ENCODE data around the gene CACNA1C. TPM values are rescaled to one million over a fixed set of nuclear protein-coding genes. Genes with fewer than 3 reads are reported as not detected.
A peak's percentile ranks its signal among the peaks of the same experiment; 100 is the strongest.

The CACNA1C gene
- total and polyA plus RNA-seq, 2 donors (not counting 1 experiment from before 2014, with no cell fraction given), result 7.6 to 11.4 TPM

DNA sequence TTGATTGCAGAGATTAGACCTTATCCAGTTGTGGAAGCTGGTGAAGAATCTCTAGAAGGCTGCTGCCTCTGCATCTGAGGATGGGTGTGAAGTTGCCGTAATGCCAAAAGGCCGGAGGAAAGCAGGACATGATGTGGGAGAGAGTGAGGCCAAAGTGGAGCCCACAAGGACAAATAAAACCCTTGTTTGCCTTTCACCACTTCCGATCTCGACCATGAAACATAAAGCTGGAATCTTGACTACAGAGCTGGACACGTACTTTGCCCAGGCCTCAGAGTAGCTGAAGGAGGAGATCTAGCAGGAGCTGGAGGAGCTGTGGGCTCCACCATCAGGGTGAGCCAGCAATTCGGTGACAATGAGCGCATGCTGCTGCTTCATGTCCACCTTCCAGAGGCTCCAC is 5.0 kb upstream of the CACNA1C start:
- Histone ChIP-seq H3K4me3 (replicated peaks in 1 of 4; ENCODE audit: control extremely low read depth in 1 of 4, insufficient read depth in 1 of 4, low read depth in 3 of 4, low read length in 4 of 4) (no peak overlapping the region), H3K27ac (ENCODE audit: insufficient read depth, low read length) (no peak overlapping the region), H3K4me2 (ENCODE audit: extremely low read depth, insufficient read depth, low read length) (no peak overlapping the region), H3K4me1 (ENCODE audit: control insufficient read depth, extremely low read depth, insufficient read depth, low read length) (peaks cover 4% of the 10 kb centered on the region), H3K36me3 (ENCODE audit: control insufficient read depth, insufficient read depth, low read length) (no peaks in the 10 kb centered on the region), H3K27me3 (ENCODE audit: control insufficient read depth, insufficient read depth, low read length) (peaks cover 17% of the 10 kb centered on the region), H3K79me2 (ENCODE audit: control insufficient read depth, insufficient read depth, low read length) (no peaks in the 10 kb centered on the region), H3K9me3 (ENCODE audit: control insufficient read depth, insufficient read depth, low read depth, low read length) (no peaks in the 10 kb centered on the region), H2AFZ (ENCODE audit: low read length) (no peak overlapping the region), H3K9ac (ENCODE audit: insufficient read depth, low read length) (no peak overlapping the region), H4K20me1 (ENCODE audit: control insufficient read depth, extremely low read depth, insufficient read depth, low read length) (no peaks in the 10 kb centered on the region)
- no peak for DNase-seq (ENCODE audit: low read depth in 2 of 2)
- TF ChIP-seq, protein P1, sequence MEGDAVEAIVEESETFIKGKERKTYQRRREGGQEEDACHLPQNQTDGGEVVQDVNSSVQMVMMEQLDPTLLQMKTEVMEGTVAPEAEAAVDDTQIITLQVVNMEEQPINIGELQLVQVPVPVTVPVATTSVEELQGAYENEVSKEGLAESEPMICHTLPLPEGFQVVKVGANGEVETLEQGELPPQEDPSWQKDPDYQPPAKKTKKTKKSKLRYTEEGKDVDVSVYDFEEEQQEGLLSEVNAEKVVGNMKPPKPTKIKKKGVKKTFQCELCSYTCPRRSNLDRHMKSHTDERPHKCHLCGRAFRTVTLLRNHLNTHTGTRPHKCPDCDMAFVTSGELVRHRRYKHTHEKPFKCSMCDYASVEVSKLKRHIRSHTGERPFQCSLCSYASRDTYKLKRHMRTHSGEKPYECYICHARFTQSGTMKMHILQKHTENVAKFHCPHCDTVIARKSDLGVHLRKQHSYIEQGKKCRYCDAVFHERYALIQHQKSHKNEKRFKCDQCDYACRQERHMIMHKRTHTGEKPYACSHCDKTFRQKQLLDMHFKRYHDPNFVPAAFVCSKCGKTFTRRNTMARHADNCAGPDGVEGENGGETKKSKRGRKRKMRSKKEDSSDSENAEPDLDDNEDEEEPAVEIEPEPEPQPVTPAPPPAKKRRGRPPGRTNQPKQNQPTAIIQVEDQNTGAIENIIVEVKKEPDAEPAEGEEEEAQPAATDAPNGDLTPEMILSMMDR (conservative IDR thresholded peaks at IDR 0.05 in 1 of 2, IDR thresholded peaks at IDR 0.05 in 1 of 2; ENCODE audit: low read depth in 1 of 2, low read length in 2 of 2), result no peak
- no peak for TF ChIP-seq EZH2 (IDR thresholded peaks at IDR 0.05; ENCODE audit: low read length, missing control alignments)

DNA sequence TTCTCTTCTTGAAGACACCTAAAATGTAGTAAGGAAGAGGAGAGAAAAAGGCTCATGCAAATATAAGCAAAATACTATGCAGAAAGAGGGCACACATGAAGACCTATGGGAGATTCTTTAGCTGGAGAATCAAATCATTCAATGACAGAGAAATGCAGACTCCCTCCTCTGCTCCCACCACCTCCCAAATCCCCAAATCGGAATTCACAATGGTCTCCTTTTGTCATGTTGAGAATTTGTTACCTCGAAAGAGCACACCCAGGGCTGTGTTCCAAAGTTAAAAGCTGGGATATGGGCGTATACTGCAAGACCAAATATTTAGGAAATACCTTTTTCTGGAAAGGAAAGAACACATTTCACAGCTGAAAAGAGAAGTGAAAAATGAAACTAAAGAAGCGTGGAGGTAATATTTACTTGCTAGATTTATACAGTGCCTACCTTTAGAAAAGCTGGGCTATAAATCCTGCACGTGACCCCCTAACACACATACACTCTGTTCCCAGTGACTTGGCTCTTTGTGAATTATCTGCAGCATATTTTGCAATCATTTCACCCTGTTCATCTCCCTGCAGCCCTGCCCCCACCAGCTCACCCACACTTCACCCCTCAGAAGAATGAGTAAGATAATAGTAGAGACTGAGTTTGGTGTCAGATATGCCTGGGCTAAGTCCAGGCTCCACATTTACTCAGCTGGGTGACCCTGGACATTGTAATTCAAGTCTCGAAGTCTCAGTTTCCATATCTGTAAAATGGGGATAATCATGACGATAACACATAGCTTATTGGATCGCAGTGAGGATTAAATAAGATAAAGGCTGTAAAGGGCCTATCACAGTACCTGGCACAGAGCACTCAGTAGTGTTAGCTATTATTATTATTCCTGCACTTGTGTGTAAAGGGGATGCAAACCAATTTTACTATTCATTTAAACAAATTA is 2.9 kb upstream of the CACNA1C start:
- TF ChIP-seq EZH2 (IDR thresholded peaks at IDR 0.05; ENCODE audit: low read length, missing control alignments), result no peak
- TF ChIP-seq, protein P1 (conservative IDR thresholded peaks at IDR 0.05 in 1 of 2, IDR thresholded peaks at IDR 0.05 in 1 of 2; ENCODE audit: low read depth in 1 of 2, low read length in 2 of 2), result no peak
- no peaks in the 10 kb centered on the region for H4K20me1 ChIP-seq (ENCODE audit: control insufficient read depth, extremely low read depth, insufficient read depth, low read length)
- H2AFZ ChIP-seq (ENCODE audit: low read length), result no peak overlapping the region
- H3K79me2 ChIP-seq (ENCODE audit: control insufficient read depth, insufficient read depth, low read length), result peaks cover 3% of the 10 kb centered on the region
- H3K36me3 ChIP-seq (ENCODE audit: control insufficient read depth, insufficient read depth, low read length), result no peaks in the 10 kb centered on the region
- H3K27ac ChIP-seq (ENCODE audit: insufficient read depth, low read length), result no peak overlapping the region
- H3K4me1 ChIP-seq (ENCODE audit: control insufficient read depth, extremely low read depth, insufficient read depth, low read length), result peaks cover 4% of the 10 kb centered on the region
- no peak overlapping the region for H3K9ac ChIP-seq (ENCODE audit: insufficient read depth, low read length)
- DNase-seq (ENCODE audit: low read depth in 2 of 2), result peak in 1 of 2 donors; percentile 53
- H3K27me3 ChIP-seq (ENCODE audit: control insufficient read depth, insufficient read depth, low read length), result peaks cover 12% of the 10 kb centered on the region
- H3K4me2 ChIP-seq (ENCODE audit: extremely low read depth, insufficient read depth, low read length), result peak overlapping the region; percentile 54
- H3K4me3 ChIP-seq (replicated peaks in 1 of 4; ENCODE audit: control extremely low read depth in 1 of 4, insufficient read depth in 1 of 4, low read depth in 3 of 4, low read length in 4 of 4), result no peak overlapping the region
- H3K9me3 ChIP-seq (ENCODE audit: control insufficient read depth, insufficient read depth, low read depth, low read length), result no peaks in the 10 kb centered on the region

DNA sequence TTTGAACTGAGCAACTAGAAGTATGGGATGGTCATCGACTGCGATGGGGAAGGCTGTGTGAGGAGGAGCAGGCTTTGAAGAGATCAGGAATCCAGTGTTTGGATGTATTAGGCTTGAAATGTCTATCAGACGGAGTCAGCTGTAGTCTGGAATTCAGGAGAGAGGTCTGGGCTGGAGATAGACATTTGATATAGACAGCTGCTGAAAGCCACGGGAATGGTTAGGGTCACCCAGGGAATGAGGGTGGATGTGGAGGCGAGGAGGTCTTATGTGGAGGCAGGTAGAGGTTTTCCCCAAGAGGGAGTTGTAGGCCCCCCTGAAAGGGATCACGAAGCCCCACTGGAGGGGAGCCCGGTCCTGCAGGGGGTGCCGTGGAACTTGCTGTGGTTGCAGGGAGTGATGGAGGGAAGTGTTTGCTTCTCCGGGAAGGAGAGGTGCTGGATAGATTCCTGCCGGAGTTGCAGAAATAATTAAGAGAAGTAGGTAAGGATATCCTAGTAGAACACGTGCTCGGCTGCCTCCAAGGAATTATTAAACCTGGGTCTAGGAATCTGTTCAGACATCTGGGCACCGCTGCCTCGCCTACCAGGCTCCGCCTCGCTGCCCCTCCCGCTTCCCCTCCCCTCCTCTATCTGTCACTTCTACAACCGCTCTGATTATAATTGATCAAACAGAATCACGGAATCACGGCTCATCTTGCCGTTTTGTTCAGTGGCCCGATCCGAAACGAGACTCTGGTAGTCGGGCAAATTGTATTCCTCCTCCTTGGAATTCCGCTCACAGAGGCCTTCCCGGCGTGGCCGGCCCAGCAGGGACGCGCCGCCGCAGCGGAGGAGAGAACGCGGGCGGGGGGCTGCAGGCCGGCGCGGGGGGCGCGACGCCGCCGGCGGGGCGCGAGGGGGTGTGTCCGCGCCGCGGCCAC is 826 bp upstream of the CACNA1C start:
- Histone ChIP-seq H3K27me3 (ENCODE audit: control insufficient read depth, insufficient read depth, low read length) (peaks cover 10% of the 10 kb centered on the region), H3K9me3 (ENCODE audit: control insufficient read depth, insufficient read depth, low read depth, low read length) (no peaks in the 10 kb centered on the region), H3K4me3 (replicated peaks in 1 of 4; ENCODE audit: control extremely low read depth in 1 of 4, insufficient read depth in 1 of 4, low read depth in 3 of 4, low read length in 4 of 4) (peak overlapping the region; percentile 31 to 65 (median 48)), H4K20me1 (ENCODE audit: control insufficient read depth, extremely low read depth, insufficient read depth, low read length) (no peaks in the 10 kb centered on the region), H3K27ac (ENCODE audit: insufficient read depth, low read length) (no peak overlapping the region), H3K36me3 (ENCODE audit: control insufficient read depth, insufficient read depth, low read length) (no peaks in the 10 kb centered on the region), H3K79me2 (ENCODE audit: control insufficient read depth, insufficient read depth, low read length) (peaks cover 7% of the 10 kb centered on the region), H3K4me2 (ENCODE audit: extremely low read depth, insufficient read depth, low read length) (peak overlapping the region; percentile 49), H2AFZ (ENCODE audit: low read length) (no peak overlapping the region), H3K9ac (ENCODE audit: insufficient read depth, low read length) (no peak overlapping the region), H3K4me1 (ENCODE audit: control insufficient read depth, extremely low read depth, insufficient read depth, low read length) (peaks cover 4% of the 10 kb centered on the region)
- TF ChIP-seq, protein P1 (conservative IDR thresholded peaks at IDR 0.05 in 1 of 2, IDR thresholded peaks at IDR 0.05 in 1 of 2; ENCODE audit: low read depth in 1 of 2, low read length in 2 of 2), result no peak
- TF ChIP-seq EZH2 (IDR thresholded peaks at IDR 0.05; ENCODE audit: low read length, missing control alignments), result no peak
- DNase-seq (ENCODE audit: low read depth in 2 of 2), result no peak
